ENCODE data around the gene EPC1.
"Not testable (repeated sequence)": the region's sequence is repeated elsewhere in the genome, so short reads cannot be mapped to it uniquely, and the experiment has no call there.

EPC1 gene, protein sequence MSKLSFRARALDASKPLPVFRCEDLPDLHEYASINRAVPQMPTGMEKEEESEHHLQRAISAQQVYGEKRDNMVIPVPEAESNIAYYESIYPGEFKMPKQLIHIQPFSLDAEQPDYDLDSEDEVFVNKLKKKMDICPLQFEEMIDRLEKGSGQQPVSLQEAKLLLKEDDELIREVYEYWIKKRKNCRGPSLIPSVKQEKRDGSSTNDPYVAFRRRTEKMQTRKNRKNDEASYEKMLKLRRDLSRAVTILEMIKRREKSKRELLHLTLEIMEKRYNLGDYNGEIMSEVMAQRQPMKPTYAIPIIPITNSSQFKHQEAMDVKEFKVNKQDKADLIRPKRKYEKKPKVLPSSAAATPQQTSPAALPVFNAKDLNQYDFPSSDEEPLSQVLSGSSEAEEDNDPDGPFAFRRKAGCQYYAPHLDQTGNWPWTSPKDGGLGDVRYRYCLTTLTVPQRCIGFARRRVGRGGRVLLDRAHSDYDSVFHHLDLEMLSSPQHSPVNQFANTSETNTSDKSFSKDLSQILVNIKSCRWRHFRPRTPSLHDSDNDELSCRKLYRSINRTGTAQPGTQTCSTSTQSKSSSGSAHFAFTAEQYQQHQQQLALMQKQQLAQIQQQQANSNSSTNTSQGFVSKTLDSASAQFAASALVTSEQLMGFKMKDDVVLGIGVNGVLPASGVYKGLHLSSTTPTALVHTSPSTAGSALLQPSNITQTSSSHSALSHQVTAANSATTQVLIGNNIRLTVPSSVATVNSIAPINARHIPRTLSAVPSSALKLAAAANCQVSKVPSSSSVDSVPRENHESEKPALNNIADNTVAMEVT

DNA sequence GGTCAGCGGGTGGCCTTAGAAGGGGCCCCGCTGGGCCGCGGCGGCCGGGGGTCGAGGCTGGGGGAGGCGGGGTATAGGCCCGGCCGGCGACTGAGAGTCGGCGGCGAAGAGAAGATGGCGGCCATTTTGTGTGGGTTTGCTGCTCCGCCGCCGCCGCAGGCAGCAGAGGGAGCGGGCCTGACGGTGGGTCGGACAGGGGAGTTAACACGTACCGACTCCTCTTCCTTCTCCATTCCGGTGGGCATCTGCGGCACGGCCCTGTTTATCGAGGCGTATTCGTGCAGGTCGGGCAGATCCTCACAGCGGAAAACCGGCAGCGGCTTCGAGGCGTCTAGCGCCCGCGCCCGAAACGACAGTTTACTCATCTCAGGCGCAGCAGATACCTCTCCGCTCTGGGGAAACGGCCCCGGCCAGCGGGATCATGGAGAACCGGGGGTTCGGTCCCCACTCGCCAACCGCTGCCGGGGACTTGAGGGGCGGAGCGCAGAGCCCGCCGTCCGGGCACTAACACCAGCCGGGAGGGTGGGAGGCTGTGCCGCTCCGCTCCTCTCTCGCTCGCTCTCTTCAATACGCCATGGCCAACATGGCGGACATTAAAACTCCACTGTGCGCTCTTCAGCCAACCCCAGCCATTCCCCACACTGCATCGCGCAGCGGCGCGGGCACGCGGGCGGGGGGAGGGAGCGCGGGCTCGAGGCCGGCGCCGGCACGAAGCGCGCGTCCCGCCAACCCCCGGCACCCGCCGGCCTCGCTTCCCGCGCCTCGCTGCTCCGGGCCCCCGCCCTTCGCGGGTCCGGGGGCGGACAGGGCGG lies at the start of gene EPC1:
Gene EPC1, minus strand, starts transcription at position 608 of the 812 bp plus-strand sequence. Its CDS starts 243 bp downstream, at position 365.
- peak; percentile 82 to 83 for DNase-seq (ENCODE audit: low read depth in 2 of 2)

DNA sequence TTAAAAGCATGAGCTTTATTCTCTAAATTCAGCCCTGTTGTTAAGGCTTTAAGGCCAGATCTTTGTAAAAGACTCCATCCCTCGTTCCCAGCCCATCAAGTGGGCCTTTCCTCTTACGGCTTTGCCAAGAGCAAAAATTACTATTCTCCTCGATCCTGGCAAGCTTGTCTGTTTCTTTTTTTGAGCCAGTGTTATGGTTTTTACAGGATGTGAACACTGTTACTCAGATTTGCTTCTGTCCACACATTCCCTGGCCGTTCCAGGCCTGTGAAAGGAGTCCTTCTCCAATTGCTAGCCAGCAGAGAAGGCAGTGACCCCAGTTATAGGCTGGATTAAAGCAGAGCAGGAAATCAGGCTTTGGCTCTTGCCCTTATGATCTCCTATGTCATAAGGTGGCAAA lies 47.0 kb upstream of the EPC1 start:
- DNase-seq (ENCODE audit: low read depth in 2 of 2): no peak

GRCh38 chr10:32392284-32392683 lies 45.3 kb upstream of the EPC1 start:
- DNase-seq (ENCODE audit: low read depth in 2 of 2): not testable (repeated sequence)

DNA sequence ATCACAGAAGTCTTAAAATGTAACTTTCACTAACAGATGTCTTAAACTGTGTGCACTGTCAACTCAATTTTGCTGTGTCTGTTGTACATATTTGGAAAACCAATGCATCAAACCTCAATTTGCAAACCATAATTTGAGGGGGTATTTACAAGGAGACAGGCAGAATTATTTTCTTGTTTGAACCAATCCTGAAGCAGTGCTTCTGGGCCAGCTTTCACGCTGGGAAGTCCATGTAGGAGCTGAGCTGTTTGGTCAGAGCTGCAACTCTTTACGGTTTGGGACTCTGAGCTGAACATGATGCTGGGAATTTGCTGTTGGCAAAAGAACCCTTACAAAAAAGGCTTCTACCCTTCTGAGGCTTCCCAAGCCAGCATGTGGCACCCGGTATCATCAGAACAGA lies 43.2 kb upstream of the EPC1 start:
- no peak for DNase-seq (ENCODE audit: low read depth in 2 of 2)

GRCh38 chr10:32388258-32389027 lies 41.5 kb upstream of the EPC1 start:
- DNase-seq (ENCODE audit: low read depth in 2 of 2): no peak

DNA sequence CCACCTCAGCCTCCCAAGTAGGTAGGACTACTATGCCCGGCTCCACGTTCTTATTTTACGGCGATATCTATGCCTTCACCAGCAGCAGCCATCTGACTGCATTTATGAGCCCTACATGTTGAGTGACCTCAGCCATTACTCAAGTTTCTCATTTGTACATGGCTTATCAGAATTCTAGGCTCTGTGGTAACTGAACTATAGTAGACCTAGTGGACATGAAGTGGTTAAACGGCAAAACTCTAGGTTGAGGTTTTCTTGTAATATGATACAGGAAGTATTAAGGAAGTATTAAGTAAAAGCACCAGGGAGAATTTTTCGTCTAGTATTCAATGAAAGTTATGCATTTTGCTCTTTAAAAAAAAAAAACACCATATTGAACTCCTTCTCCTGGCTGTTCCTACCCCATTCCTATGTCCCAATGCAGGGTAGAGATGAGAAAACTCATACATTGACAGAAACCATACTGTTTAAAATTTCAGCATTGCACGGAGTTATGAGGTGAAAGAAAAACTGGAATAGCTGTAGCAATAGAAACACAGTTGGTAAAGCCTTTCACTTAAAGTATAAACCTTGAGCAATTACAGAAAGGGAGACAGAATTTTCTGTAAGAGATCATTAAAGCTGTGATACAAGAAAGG lies 39.8 kb upstream of the EPC1 start:
- DNase-seq (ENCODE audit: low read depth in 2 of 2): no peak

DNA sequence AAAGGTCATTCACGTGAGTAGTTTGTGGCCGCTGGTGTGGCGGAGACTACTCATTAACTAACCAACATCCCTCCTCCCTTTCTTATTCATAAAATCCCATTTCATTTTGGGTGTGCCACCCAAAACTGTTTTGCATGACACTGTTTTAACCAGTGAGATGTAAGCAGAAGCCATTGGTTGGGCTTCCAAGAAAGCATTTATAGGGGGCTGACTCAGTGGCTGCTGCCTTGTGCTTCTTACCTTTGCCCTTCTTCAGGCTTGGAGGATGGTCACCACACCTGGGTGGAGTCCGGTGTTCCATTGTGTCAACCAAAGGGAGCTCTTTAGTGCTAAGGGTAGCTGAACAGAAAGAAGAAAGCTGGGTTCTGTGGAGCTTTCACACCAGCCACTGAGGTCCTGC lies 37.2 kb upstream of the EPC1 start:
- DNase-seq (ENCODE audit: low read depth in 2 of 2): no peak

- DNase-seq (ENCODE audit: low read depth in 2 of 2): no peak
Observed at GRCh38 chr10:32381165-32381564, 34.2 kb upstream of the EPC1 start.

GRCh38 chr10:32379950-32380551 lies 33.1 kb upstream of the EPC1 start:
- no peak for DNase-seq (ENCODE audit: low read depth in 2 of 2)

GRCh38 chr10:32379318-32379949 lies 32.5 kb upstream of the EPC1 start:
- DNase-seq (ENCODE audit: low read depth in 2 of 2): no peak

GRCh38 chr10:32378363-32379317 lies 31.7 kb upstream of the EPC1 start:
- peak; percentile 74 to 81 for DNase-seq (ENCODE audit: low read depth in 2 of 2)

GRCh38 chr10:32377458-32378259 lies 30.7 kb upstream of the EPC1 start:
- DNase-seq (ENCODE audit: low read depth in 2 of 2): no peak

- DNase-seq (ENCODE audit: low read depth in 2 of 2): no peak
Observed at GRCh38 chr10:32376771-32377170, 29.8 kb upstream of the EPC1 start.

- DNase-seq (ENCODE audit: low read depth in 2 of 2): no peak
Observed at GRCh38 chr10:32376097-32376496, 29.1 kb upstream of the EPC1 start.

GRCh38 chr10:32375631-32376030 lies 28.7 kb upstream of the EPC1 start:
- no peak for DNase-seq (ENCODE audit: low read depth in 2 of 2)

GRCh38 chr10:32374605-32375004 lies 27.6 kb upstream of the EPC1 start:
- no peak for DNase-seq (ENCODE audit: low read depth in 2 of 2)

DNA sequence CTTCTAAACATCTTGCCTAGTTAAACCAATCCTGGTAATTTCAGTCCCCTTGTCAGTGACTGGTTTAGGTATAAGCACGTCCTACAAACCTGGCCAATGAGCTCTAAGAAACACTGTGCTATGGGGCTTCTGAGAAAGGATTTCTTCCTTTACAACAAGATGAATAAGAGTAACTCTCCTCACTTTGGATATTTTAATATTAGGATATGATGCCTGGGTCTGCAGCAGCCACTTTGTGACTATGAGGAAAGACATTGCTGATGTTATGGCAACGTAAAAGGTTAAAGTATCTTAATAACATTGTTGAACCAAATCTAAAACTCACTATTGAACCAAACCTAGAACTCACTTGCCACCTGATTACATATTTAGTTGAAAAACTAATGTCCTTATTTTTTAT lies 26.5 kb upstream of the EPC1 start:
- DNase-seq (ENCODE audit: low read depth in 2 of 2): no peak

- no peak for DNase-seq (ENCODE audit: low read depth in 2 of 2)
Observed at GRCh38 chr10:32373031-32373430, 26.1 kb upstream of the EPC1 start.
